Measurements from ENCODE around the gene C2CD5. TPM values are rescaled to one million over a fixed set of nuclear protein-coding genes. Genes with fewer than 3 reads are reported as not detected.

C2CD5 gene
- total RNA-seq, 4 donors from 2014 or later = 60.0 to 99.5 (median 72.6) TPM

GRCh38 chr12:22399464-22400180 is 144.7 kb downstream of the C2CD5 start:
- Histone ChIP-seq H3K4me1 (no peaks in the 10 kb centered on the region), H3K27me3 (peaks cover 0 to 5% of the 10 kb centered on the region in 2 donors), H3K36me3 (no peaks in the 10 kb centered on the region), H3K27ac (no peak overlapping the region), H3K9me3 (no peaks in the 10 kb centered on the region), H3K4me3 (no peak overlapping the region)
- intact Hi-C loops (cut with DNase I; ENCODE audit: low total_unique reads) = no loop called here
- no peak for DNase-seq
- TF ChIP-seq CTCF (IDR thresholded peaks at IDR 0.05) = no peak
- no peak for TF ChIP-seq POLR2A (IDR thresholded peaks at IDR 0.05)

Other genes starting within 250 kb of the C2CD5 start
- gene ST8SIA1, start 209.8 kb downstream of the C2CD5 start, total RNA-seq = 10 to 100 TPM in 2 of 4 donors, 1 to 10 TPM in 2; 7.8 to 14.6 (median 9.9) TPM
- 100 to 1,000 TPM in 1 of 4 donors, 10 to 100 TPM in 3; 16.7 to 145 (median 71.7) TPM for gene ETNK1, start 80.6 kb upstream of the C2CD5 start, total RNA-seq